GM21423 (cell line): ENCODE results near the gene SDHAF1.

Experiments used
- ATAC-seq: cut with Tn5 transposase; IDR thresholded peaks from one replicate; pipeline ENCODE4 v1.9.1; 2021; ENCODE audit warnings: mild to moderate bottlenecking, moderate library complexity; ENCODE audit not compliant: unreplicated experiment

Gene SDHAF1

DNA sequence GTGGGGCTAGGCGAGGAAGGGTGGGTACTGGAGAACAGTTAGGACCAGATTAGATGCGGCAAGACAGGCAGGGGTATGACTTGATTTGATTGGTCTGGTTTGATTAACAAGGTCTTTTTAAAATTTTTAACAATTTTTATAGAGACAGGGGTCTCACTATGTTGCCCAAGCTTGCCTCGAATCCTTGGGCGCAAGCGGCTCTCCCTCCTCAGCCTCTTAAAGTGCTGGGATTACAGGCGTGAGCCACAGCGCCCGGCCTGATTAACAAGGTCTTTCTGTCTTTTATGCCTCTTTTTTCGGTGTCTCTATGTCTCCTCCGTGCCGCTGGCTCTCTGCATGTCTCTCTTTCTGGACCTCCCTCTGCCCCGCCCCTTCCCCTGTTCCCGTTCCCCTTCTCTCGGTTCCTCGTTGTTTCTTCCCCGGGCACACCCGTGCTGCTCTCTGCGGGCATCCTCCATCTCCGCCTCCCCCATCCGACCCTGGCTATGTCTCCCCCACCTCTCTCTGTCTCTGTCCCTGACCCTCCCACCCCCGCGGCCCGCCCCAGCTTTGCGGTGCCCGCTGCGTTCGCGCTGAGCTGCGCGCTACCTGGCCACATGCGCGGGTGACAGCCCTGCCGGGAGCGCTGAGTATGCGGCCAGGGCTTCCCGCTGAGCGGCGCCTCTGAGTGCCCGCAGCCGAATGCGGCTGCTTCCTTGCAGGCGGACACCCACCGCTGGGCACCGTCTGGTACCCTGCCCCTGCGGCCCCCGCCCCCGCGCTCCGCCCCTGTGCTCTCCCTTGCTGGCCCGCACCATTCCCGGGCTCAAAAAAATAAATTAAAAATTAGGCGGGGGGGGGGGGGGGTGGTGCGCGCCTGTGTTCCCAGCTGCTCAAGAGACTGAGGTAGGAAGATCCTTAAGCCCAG is 8.1 kb upstream of the SDHAF1 start:
- no peak for ATAC-seq

DNA sequence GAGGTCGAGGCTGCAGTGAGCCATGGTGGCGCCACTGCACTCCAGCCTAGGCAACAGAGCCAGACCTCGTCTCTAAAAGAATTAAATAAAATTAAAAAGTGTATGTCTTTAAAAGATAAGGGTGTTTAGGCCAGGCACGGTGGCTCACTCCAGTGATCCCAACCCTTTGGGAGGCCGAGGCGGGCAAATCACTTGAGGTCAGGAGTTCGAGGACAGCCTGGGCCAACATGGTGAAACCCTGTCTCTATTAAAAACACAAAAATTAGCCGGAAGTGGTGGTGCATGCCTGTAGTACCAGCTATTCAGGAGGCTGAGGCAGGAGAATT is 7.5 kb upstream of the SDHAF1 start:
- ATAC-seq = no peak

DNA sequence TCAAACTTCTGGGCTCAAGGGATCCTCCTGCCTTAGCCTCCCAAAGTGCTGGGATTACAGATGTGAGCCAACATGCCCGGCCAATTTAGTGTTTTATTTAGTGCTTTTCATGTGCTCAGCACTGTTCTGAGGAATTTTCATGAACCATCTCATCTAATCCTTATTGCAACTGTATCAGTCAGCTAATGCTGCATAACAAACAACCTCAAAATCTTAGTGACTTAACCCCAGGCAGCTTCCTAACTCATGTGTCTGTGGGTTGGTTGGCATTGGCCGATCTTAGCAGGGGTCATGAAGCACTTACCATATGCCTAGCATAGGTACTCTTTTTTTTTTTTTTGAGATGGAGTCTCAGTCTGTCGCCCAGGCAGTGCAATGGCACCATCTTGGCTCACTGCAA is 6.2 kb upstream of the SDHAF1 start:
- ATAC-seq = no peak

DNA sequence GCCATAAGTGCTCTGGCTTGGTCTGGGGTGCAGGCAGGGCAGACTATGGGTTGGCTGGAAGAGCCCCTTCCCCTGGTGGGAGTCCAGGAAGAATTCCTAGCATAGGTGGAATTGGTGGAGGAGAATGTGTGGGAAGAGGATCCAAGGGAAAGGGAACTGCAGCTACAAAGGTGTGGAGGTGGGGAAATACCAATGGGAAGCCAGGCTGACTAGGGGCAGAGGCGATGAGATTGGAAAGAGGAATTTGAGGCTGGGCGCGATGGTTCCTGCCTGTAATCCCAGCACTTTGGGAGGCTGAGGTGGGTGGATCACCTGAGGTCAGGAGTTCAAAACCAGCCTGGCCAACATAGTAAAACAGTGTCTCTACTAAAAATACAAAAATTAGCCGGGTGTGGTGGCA is 4.8 kb upstream of the SDHAF1 start:
- ATAC-seq = no peak

DNA sequence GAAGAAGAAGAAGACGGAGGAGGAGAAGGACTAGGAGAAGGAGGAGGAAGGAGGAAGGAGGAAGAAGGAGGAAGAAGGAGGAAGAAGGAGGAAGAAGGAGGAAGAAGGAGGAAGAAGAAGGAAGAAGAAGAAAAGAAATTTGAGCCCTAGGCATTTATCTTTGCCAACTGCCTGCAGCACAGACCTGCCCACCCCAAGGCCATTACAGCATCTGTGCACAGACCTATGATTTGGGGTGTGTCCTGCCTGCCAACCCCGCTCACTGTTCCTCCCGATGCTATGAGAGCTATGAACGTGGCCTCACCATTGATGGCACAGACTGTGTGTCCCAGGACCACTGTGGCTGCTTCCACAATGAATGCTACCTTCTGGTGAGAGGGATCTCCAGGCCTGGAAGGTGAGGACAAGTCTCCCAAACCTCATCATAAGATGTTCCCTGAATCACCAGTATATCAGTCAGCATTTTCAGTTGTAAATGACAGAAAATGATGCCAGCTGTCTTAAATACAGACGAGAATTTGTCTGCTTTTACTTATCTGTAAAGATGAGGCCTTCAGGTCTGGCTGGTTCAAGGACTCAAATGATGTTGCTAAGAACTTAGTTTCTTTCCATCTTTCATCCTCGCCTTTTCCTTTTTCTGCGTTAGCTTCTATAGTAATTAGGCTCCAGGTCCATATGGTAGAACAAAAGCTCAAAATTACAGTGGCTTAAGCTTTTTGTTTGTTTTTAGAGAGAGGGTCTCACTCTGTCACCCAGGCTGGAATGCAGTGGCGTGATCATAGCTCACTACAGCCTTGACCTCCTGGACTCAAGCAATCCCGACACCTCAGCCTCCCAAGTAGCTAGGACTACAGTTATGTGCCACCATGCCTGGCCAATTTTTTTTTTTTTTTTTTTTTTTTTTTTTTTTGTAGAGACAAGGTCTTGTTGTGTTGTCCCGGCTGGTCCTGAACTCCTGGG is 3.9 kb upstream of the SDHAF1 start:
- ATAC-seq = no peak

DNA sequence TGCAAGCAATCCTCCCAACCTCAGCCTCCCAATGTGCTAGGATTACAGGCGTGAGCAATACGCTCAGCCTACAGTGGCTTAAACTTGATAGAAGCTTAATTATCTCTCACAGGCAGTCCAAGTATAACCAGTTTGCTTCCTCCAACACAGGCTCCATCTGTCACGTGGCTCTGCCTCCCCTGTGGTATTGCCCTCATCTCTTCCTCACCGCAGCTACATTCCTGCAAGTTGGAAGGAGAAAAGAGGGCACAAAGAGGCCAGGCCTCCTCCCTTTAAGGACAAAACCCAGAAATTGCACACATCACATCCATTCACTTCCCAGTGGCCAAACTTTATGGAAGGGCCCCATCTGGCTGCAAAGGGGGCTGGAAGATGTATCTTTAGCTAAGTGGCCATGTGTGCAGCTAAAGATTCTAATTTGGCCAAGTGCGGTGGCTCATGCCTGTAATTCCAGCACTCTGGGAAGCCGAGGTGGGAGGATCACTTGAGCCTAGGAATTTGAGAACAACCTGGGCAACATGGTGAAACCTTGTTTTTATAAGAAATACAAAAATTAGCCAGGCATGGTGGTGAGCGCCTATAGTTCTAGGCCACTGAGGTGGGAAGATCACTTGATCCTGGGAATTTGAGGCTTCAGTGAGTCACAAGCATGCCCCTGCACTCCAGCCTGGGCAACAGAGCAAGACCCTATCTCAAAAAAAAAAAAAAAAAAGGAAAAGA is 3.1 kb upstream of the SDHAF1 start:
- no peak for ATAC-seq

DNA sequence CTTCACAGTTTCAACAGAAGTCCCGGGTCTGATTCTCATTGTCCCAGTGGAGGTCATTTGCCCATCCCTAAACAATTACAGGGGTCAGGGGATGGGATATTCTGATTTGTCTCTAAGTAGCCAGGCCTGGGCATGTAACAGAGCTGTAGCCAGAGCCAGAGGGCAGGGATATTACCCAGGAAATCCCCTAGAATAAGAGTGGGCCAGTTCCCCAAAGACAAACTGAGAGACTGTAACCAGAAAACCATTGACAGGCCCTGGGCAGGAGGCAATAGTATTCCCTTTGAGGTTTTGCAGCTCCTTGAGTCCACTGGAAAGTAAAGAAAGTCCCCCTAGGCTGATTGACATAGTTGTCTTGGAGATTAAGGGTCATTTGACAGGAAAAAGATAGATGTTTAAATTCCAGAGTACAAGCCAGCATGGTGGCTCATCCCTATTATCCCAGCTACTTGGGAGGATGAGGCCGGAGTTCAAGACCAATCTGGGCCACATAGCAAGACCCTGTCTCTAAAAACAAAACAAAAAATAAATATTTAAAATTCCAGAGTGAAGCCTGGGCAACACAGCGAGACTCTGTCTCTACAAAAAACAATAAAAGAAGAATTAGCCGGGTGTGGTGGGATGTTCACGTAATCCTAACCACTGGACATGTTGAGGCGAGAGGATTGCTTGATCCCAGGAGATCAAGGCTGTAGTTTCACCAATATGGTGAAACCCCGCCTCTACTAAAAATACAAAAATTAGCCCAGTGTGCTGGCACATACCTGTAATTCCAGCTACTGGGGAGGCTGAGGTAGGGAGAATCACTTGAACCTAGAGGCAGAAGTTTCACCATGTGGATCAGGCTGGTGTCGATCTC is 1.9 kb upstream of the SDHAF1 start:
- no peak for ATAC-seq

DNA sequence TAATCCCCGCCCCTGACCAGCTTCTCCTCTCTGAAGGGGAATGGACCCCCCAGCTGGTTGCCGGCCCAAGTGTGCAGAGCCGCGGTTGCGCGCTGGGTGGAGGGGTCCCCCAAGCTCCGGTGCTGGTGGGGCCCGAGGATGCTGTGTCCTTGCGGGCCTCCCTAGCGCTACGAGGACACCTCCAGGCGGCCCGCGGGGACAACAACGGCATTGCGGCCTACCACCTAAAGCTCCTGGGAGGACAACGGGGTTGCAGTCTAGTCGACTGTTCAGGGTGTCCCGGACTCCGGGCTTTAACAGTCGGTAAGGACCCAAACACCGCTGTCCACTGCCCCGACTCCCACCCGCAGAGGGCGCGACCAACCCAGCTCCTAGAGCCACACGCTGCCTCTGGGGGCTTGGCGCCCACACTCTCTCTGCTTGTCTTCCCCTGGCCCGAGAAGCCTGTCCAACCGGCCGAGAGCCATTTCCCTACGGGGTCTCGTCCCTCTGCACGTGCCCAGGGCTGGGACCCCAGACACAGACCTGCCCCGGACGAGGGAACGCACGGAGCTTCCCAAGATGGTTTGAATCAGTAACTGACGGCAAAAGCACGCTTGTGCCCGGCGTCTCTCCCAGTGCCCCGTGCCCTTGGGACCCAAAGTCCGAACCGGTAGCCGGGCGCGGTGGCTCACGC is 927 bp upstream of the SDHAF1 start:
- no peak for ATAC-seq

DNA sequence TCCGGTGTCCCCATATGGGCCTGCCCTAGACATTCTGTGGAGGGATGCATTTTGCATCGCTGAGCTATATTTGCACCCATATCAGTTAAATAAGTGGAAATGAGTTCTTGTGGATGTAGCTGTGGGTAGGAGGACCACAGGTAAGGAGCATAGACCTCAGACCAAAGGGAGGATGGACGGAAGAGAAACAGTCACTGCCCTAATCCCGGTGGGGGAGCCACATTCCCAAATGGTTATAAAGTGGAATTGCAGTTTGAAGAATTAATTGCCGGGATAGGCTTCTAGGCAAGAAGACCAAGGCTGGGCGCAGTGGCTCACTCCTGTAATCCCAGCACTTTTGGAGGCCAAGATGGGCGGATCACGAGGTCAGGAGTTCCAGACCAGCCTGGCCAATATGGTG is 1.8 kb downstream of the SDHAF1 start:
- ATAC-seq = no peak

DNA sequence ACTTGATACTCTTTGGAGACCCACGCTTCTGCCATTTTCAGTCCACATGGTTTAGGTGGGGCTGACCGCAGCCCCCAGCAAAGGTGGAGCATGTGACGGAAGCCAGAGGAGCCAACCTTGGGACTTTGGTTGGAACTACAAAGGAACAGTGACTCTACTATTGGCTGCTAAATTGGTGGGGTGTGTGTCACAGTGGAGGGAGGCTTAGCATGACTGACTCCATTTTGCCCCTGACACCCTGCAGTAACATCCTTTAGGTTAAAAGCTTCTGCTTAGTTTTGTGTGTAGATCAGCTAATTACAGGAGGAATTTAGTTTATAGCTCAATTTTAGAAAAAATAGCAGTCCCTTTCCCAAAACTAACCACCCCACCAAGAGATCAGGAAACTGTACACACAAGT is 6.6 kb downstream of the SDHAF1 start:
- no peak for ATAC-seq

DNA sequence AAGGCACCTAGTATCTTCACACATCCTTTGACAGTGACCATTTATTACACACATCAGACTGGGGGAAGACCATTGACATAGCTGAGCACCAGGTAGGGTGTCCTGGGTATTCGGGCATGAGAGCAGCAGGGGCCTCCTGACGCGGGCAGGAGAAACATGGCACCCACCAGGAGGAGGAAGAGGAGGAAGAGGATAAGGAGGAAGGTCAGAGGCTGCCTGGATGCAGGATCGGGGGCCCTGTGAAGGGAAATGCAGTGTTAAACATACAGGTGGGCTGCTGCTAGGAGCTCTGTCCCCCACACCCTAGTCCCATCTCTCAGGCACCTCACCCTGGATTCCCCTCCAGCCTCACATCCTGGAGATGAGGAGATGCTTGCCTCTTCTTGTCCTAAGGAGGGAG is 8.3 kb downstream of the SDHAF1 start:
- ATAC-seq = no peak

DNA sequence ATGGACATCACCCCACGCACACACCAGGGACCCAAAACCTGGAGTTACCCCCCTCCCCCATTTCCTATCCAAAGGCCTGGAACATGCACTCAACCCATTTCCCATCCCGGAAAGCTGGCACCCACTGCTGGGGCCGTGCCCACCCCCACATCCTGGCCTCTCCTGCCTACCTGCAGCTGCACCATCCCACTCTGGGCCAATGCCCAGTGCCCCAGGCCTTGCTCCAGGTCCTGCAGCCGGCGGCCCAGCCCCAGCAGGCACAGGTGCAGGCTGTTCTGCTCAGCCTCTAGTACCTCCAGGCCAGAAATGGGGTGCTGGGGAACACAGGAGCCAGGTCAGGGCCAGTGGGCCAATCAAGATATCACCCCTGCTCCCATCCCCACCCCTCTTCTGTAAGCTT is 12.0 kb downstream of the SDHAF1 start:
- no peak for ATAC-seq

DNA sequence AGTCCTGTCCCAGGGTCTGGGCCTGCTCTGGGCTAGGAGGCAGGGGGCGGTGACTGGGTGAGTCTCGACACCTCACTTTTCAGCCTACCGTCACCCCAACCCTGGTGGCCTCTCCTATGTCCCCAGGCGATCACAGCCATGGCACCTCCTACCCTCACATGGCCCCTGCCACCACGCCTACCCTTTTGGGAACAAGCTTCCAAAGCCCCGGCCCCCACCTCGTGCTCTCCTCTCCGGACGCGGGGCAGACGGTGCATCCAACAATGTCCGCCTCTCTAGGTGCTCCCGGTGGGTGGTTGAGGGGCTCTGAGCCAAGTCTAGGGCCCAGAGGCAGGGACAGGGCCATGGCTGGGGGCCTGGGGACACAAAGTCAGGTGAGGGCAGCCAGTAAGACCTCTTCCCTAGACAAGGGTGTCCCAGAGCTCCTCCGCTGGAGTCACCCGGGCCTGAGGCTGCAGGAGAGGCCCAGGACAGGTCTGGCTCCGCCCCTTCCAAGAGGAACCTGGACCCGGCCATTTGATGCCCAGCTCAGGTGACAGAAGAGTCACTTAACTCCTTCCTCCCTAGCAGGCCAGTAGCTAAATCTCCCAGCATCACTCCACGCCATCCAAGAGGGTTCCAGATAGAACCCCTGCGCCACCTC is 13.5 kb downstream of the SDHAF1 start, which contains the start of gene SYNE4:
SYNE4 (minus strand) TSS at position 478 of the 643 bp plus-strand sequence; CDS start at position 346, 132 bp downstream.
- no peak for ATAC-seq

DNA sequence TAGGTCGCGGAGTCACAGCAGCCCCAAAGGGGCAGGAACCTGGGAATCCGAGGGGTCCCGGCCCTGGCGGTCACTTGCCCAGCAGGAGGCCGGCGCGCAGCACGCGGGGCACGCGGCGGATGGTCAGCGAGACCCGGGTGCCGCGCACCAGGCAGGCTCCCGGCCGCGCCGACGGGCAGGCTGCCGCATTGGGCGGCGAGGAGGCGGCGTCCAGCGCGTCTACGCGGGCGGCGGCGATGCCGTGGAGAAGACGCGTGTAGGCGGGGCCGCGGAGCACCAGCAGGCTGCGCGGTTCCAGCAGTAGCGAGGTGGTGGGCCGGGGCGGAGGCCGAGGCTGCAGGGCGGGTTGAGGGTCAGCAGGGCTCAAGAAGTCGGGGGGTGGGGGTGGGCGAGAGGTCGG is 14.2 kb downstream of the SDHAF1 start:
- ATAC-seq = no peak

DNA sequence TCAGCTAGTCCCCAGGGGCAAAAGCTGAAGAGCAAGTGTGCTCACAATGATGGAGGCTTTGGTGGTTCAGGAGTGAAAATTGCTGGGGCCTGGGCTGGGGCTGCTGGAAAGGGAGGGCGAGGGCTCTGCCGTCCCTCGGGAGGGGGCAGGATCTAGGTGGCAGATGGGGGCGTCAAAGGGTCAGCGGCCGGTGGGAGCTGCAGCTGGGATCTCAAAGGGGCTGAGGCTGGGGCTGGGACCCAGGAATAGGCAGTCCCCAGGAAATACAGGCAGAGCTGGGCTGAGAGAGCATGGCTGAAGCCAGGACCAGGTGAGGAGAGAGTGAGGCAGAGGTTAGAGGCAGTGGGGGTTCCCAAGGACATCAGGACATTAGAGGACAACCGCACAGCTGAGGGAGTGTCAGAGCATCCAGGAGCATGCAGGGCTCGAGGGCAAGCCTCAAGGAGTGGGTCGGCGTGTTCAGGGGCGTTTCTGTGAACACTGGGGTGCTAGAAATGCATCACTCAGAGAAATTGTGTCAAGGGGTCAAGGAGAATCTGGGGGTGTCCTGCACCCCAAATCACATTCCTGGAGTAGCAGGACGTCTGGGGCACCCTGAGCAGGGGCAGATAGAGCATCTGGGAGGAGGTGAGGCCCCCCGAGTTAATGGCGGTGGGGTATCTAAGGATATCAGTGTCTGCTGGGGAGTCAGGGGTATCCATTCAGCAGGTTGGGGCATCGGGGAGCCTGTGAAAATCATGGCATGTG is 14.8 kb downstream of the SDHAF1 start:
- no peak for ATAC-seq

DNA sequence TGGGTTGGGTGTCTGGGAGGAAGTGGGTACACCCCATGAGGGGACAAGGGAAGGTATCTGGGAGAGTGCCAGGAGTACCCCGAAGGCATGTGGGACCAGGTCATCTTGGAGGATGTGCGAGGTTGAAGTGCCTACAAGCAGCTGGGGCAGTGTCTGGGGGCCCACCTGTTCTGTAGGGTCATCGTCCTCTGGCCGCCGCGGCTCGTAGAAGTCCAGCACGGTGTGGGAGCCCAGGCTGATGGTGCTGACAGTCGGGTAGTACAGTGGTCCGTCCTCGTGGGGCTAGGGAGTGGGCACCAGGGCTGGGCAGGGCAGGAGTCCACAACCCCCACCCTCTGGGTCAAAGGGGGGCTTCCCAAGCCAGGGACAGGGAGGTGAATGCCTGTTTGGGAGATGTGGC is 15.4 kb downstream of the SDHAF1 start:
- no peak for ATAC-seq

DNA sequence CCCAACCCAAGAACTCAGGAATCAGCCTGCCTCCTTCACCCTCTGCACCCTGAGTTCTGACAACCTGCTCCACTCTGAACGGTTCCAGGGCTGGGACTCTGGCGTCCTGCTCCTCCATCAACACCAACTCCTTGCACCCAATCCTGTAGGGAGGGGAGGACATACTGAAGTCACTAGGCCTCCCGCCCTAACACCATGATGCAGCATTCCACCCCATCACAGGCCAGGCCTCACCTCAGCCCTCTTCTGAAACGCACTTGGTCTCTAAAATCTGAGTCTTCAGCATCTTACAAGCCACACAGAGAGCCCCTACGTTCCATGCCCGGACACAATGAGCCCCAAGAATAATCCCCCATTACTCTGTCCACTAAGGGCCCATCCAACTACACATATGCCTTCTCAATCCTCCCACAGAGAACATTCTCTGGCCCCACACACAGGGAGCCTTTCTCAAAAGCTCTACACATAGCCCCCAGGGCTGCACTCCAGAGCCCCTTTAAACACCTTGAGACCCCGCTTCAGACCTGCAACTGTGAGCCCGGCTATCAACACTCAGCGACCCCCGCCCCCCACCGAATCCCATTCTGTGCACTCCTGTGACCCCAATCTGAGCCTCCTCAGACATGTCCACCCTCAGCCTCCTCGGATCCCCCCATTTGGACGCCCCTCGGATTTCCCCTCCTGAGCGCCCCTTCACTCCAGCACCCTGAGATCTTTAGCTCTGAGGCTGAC is 18.5 kb downstream of the SDHAF1 start:
- ATAC-seq = no peak
